HEK293 (cell line): ENCODE data around the gene PLEKHM1.

Source experiments
- CTCF ChIA-PET: fragments of 350-600 bp; formaldehyde crosslinking; extraction: SDS; loops from one replicate; lab custom pipeline; 2021; ENCODE audit warnings: antibody characterized with exemption; lab: Yijun Ruan, JAX
- POLR2A ChIA-PET: fragments of 300-600 bp; formaldehyde crosslinking; extraction: SDS; loops from one replicate; lab custom pipeline; 2020; ENCODE audit warnings: antibody characterized with exemption, inconsistent platforms; lab: Yijun Ruan, JAX
- H3K27ac ChIP-seq: fragments of 200-500 bp; sonication (Bioruptor generic); 2 replicates; pipeline ENCODE4 v1.5.1; 2014; ENCODE audit warnings: low read depth, low read length, control low read depth, inconsistent platforms; ENCODE audit errors: extremely low read depth
- H3K36me3 ChIP-seq, 2 experiments: fragments of 200-500 bp in 1 of 2; sonication (Bioruptor generic) in 1 of 2; 1 replicate in 1 of 2; 2 replicates in 1 of 2; pipeline ENCODE4 v1.5.1; 2014 to 2017; ENCODE audit warnings: inconsistent platforms in 2 of 2, low read length in 2 of 2; ENCODE audit not compliant: control insufficient read depth in 2 of 2, insufficient read depth in 1 of 2
- H3K4me1 ChIP-seq: fragments of 200-500 bp; sonication (Bioruptor generic); 2 replicates; pipeline ENCODE4 v1.5.1; 2014; ENCODE audit warnings: mild to moderate bottlenecking, low read length, inconsistent platforms; ENCODE audit not compliant: control insufficient read depth, insufficient read depth
- H3K4me3 ChIP-seq: 2 replicates; pipeline ENCODE4 v1.5.1; 2011; ENCODE audit warnings: low read depth, mild to moderate bottlenecking, control low read depth, low read length, moderate library complexity
- H3K9me3 ChIP-seq: fragments of 200-500 bp; sonication (Bioruptor generic); 2 replicates; pipeline ENCODE4 v1.5.1; 2014; ENCODE audit warnings: low read depth, low read length, inconsistent platforms; ENCODE audit not compliant: control insufficient read depth, insufficient read depth
- GLI2 ChIP-seq: fragments of 450-650 bp; formaldehyde crosslinking; IDR thresholded peaks from 2 replicates; pipeline ENCODE4; 2017; ENCODE audit warnings: missing biosample characterization, missing genetic modification characterization, low read depth, borderline replicate concordance
- SP3 ChIP-seq: fragments of 450-650 bp; formaldehyde crosslinking; IDR thresholded peaks from 2 replicates; pipeline ENCODE4 v1.5.1; 2016; ENCODE audit warnings: missing biosample characterization, missing genetic modification characterization
- ZBTB48 ChIP-seq: fragments of 450-650 bp; formaldehyde crosslinking; IDR thresholded peaks from 2 replicates; pipeline ENCODE4 v1.5.1; 2016; ENCODE audit warnings: missing biosample characterization, missing genetic modification characterization
- ZNF132 ChIP-seq: fragments of 450-650 bp; formaldehyde crosslinking; IDR thresholded peaks from 2 replicates; pipeline ENCODE4 v1.5.1; 2017; ENCODE audit warnings: missing biosample characterization, missing genetic modification characterization, borderline replicate concordance
- ZNF155 ChIP-seq: fragments of 450-650 bp; formaldehyde crosslinking; IDR thresholded peaks from 2 replicates; pipeline ENCODE4 v1.5.1; 2016; ENCODE audit warnings: missing biosample characterization, missing genetic modification characterization
- ZNF174 ChIP-seq: fragments of 450-650 bp; formaldehyde crosslinking; IDR thresholded peaks from 2 replicates; pipeline ENCODE4 v1.5.0; 2017; ENCODE audit warnings: missing biosample characterization, mild to moderate bottlenecking, missing genetic modification characterization
- ZNF37A ChIP-seq: fragments of 450-650 bp; IDR thresholded peaks from 2 replicates; pipeline ENCODE4 v1.5.1; 2018; ENCODE audit warnings: missing biosample characterization, missing genetic modification characterization
- ZNF423 ChIP-seq: fragments of 450-650 bp; formaldehyde crosslinking; IDR thresholded peaks from 2 replicates; pipeline ENCODE4 v1.5.1; 2016; ENCODE audit warnings: missing biosample characterization, missing genetic modification characterization
- ZNF521 ChIP-seq: fragments of 450-650 bp; formaldehyde crosslinking; IDR thresholded peaks from 2 replicates; pipeline ENCODE4 v1.5.1; 2017; ENCODE audit warnings: missing biosample characterization, mild to moderate bottlenecking, missing genetic modification characterization
- ZNF548 ChIP-seq: fragments of 450-650 bp; formaldehyde crosslinking; IDR thresholded peaks from 2 replicates; pipeline ENCODE4 v1.5.1; 2016; ENCODE audit warnings: missing biosample characterization, missing genetic modification characterization
- ZNF660 ChIP-seq: fragments of 450-650 bp; IDR thresholded peaks from 2 replicates; pipeline ENCODE4 v1.5.1; 2018; ENCODE audit warnings: missing biosample characterization, mild to moderate bottlenecking, missing genetic modification characterization
- ZNF830 ChIP-seq: fragments of 450-650 bp; IDR thresholded peaks from 2 replicates; pipeline ENCODE4 v1.5.0; 2018; ENCODE audit warnings: missing biosample characterization, missing genetic modification characterization, low read depth, mild to moderate bottlenecking, moderate library complexity
- ZSCAN30 ChIP-seq: fragments of 450-650 bp; IDR thresholded peaks from 2 replicates; pipeline ENCODE4 v1.5.1; 2018; ENCODE audit warnings: missing biosample characterization, mild to moderate bottlenecking, missing genetic modification characterization, moderate library complexity
- TF ChIP-seq, protein P1 (sequence below): fragments of 450-650 bp; formaldehyde crosslinking; IDR thresholded peaks from 2 replicates; pipeline ENCODE4 v1.5.1; 2016; ENCODE audit warnings: missing biosample characterization, missing genetic modification characterization, borderline replicate concordance
- TF ChIP-seq, protein P2 (sequence below): fragments of 450-650 bp; formaldehyde crosslinking; IDR thresholded peaks from 2 replicates; pipeline ENCODE4 v1.5.1; 2016; ENCODE audit warnings: missing biosample characterization, missing genetic modification characterization
- TF ChIP-seq, protein P3 (sequence below): fragments of 450-650 bp; formaldehyde crosslinking; optimal IDR thresholded peaks from 2 replicates; pipeline ENCODE3; 2016; ENCODE audit warnings: missing biosample characterization, mild to moderate bottlenecking, missing genetic modification characterization
- TF ChIP-seq, protein P4 (sequence below): IDR thresholded peaks from 2 replicates; pipeline ENCODE4 v1.6.1; 2011; ENCODE audit warnings: mild to moderate bottlenecking, low read depth, low read length, borderline replicate concordance
- TF ChIP-seq, protein P5 (sequence below): fragments of 450-650 bp; formaldehyde crosslinking; IDR thresholded peaks from 2 replicates; pipeline ENCODE4 v1.5.1; 2017; ENCODE audit warnings: missing biosample characterization, missing genetic modification characterization
- TF ChIP-seq, protein P6 (sequence below): fragments of 450-650 bp; formaldehyde crosslinking; IDR thresholded peaks from 2 replicates; pipeline ENCODE4 v1.5.1; 2016; ENCODE audit warnings: missing biosample characterization, missing genetic modification characterization

The PLEKHM1 gene

DNA sequence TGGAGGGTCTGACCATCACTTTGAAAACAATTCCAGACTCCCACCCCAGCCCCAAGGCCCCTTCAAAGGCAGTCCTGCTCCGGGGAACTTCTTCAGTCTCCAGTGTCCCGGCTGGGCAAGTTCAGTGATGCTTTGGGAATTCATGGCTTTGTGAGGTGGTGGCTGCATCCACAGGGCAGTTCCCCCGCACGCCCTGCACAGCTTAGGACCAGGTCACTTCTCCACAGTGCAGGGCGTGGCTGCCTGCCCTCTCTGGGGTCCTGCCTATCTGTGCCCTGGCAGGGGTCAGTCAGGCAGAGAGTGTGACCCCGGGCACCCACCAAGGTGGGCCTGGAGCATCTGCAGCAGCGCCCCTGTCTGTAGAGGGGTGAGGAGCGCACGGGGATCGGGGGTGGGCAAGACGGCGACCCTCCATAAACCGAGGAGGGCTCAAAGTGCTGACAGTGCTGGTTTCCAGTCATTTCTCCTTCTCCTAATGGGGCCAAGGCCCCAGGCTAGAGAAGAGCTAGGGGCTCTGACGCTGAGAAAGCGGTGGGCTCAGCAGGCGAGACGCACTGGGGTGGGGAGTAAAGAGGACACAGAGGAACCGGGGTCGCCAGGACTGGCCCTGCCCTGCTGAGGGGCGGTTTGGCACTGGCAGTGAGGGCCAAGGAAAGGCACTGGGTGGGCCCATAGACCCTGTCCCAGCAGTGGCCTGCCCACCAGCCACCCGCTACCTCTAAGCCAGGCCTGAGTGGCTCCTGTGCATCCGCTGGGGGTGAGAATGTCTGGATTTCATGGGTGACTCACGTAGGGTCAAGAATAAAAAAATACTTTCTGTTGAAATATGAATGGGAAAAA is 53.7 kb downstream of the PLEKHM1 start:
- Histone ChIP-seq H3K4me3 (no peak overlapping the region), H3K4me1 (peaks cover 2% of the 10 kb centered on the region; the same call in 1 of the 2 replicates), H3K9me3 (no peaks in the 10 kb centered on the region)
- TF ChIP-seq ZNF37A (tag by site-specific recombination), result no peak
- no peak for TF ChIP-seq ZNF521
- no peak for TF ChIP-seq ZNF548 (tag by site-specific recombination)
- no peak for TF ChIP-seq ZBTB48
- TF ChIP-seq ZNF423, result no peak
- TF ChIP-seq, protein P1, sequence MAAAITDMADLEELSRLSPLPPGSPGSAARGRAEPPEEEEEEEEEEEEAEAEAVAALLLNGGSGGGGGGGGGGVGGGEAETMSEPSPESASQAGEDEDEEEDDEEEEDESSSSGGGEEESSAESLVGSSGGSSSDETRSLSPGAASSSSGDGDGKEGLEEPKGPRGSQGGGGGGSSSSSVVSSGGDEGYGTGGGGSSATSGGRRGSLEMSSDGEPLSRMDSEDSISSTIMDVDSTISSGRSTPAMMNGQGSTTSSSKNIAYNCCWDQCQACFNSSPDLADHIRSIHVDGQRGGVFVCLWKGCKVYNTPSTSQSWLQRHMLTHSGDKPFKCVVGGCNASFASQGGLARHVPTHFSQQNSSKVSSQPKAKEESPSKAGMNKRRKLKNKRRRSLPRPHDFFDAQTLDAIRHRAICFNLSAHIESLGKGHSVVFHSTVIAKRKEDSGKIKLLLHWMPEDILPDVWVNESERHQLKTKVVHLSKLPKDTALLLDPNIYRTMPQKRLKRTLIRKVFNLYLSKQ (tag by site-specific recombination), result no peak
- TF ChIP-seq ZNF155 (tag by site-specific recombination), result no peak
- TF ChIP-seq, protein P2, sequence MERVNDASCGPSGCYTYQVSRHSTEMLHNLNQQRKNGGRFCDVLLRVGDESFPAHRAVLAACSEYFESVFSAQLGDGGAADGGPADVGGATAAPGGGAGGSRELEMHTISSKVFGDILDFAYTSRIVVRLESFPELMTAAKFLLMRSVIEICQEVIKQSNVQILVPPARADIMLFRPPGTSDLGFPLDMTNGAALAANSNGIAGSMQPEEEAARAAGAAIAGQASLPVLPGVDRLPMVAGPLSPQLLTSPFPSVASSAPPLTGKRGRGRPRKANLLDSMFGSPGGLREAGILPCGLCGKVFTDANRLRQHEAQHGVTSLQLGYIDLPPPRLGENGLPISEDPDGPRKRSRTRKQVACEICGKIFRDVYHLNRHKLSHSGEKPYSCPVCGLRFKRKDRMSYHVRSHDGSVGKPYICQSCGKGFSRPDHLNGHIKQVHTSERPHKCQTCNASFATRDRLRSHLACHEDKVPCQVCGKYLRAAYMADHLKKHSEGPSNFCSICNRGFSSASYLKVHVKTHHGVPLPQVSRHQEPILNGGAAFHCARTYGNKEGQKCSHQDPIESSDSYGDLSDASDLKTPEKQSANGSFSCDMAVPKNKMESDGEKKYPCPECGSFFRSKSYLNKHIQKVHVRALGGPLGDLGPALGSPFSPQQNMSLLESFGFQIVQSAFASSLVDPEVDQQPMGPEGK, result no peak
- TF ChIP-seq, protein P3, sequence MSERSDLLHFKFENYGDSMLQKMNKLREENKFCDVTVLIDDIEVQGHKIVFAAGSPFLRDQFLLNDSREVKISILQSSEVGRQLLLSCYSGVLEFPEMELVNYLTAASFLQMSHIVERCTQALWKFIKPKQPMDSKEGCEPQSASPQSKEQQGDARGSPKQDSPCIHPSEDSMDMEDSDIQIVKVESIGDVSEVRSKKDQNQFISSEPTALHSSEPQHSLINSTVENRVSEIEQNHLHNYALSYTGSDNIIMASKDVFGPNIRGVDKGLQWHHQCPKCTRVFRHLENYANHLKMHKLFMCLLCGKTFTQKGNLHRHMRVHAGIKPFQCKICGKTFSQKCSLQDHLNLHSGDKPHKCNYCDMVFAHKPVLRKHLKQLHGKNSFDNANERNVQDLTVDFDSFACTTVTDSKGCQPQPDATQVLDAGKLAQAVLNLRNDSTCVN (tag by site-specific recombination), result no peak
- TF ChIP-seq, protein P4, sequence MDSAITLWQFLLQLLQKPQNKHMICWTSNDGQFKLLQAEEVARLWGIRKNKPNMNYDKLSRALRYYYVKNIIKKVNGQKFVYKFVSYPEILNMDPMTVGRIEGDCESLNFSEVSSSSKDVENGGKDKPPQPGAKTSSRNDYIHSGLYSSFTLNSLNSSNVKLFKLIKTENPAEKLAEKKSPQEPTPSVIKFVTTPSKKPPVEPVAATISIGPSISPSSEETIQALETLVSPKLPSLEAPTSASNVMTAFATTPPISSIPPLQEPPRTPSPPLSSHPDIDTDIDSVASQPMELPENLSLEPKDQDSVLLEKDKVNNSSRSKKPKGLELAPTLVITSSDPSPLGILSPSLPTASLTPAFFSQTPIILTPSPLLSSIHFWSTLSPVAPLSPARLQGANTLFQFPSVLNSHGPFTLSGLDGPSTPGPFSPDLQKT, result no peak
- TF ChIP-seq ZNF660, result no peak
- TF ChIP-seq ZNF174 (tag by site-specific recombination), result no peak
- TF ChIP-seq SP3 (tag by site-specific recombination), result no peak
- TF ChIP-seq ZSCAN30 (tag by site-specific recombination), result no peak
- TF ChIP-seq, protein P5, sequence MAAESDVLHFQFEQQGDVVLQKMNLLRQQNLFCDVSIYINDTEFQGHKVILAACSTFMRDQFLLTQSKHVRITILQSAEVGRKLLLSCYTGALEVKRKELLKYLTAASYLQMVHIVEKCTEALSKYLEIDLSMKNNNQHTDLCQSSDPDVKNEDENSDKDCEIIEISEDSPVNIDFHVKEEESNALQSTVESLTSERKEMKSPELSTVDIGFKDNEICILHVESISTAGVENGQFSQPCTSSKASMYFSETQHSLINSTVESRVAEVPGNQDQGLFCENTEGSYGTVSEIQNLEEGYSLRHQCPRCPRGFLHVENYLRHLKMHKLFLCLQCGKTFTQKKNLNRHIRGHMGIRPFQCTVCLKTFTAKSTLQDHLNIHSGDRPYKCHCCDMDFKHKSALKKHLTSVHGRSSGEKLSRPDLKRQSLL, result no peak
- TF ChIP-seq ZNF132 (tag by site-specific recombination), result no peak
- TF ChIP-seq, protein P6, sequence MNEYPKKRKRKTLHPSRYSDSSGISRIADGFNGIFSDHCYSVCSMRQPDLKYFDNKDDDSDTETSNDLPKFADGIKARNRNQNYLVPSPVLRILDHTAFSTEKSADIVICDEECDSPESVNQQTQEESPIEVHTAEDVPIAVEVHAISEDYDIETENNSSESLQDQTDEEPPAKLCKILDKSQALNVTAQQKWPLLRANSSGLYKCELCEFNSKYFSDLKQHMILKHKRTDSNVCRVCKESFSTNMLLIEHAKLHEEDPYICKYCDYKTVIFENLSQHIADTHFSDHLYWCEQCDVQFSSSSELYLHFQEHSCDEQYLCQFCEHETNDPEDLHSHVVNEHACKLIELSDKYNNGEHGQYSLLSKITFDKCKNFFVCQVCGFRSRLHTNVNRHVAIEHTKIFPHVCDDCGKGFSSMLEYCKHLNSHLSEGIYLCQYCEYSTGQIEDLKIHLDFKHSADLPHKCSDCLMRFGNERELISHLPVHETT (tag by site-specific recombination), result no peak
- TF ChIP-seq GLI2 (tag by site-specific recombination), result no peak
- no peak for TF ChIP-seq ZNF830
- TF ChIP-seq, all 188 proteins: peak for 0
- Histone ChIP-seq H3K27ac (no peak overlapping the region), H3K36me3 (peaks cover 0 to 27% of the 10 kb centered on the region in 2 experiments; a peak in 2 of 3 replicates)
- POLR2A ChIA-PET, result no interaction called here
- CTCF ChIA-PET, result interaction anchor here (0.6 kb wide), 1 partner anchor 37 kb away, joined by 3 read pairs; no protein-coding TSS in a partner anchor
